ENCODE results near the gene C17orf75. TPM values are rescaled to one million over a fixed set of nuclear protein-coding genes. Genes with fewer than 3 reads are reported as not detected.

C17orf75 gene
- total RNA-seq, 1 donor from 2014 or later = 39.1 TPM

- Mint-ChIP-seq H3K4me1 (ENCODE audit: low read depth) (peaks cover 28% of the 10 kb centered on the region), H3K4me3 (ENCODE audit: low read depth) (peak overlapping the region; percentile 99), H3K9me3 (ENCODE audit: low read depth) (no peaks in the 10 kb centered on the region), H3K36me3 (ENCODE audit: insufficient read depth) (peaks cover 17% of the 10 kb centered on the region), H3K27ac (peak overlapping the region; percentile 100), H3K27me3 (no peaks in the 10 kb centered on the region)
- DNase-seq (ENCODE audit: low spot score, unreplicated experiment) = no peak
- TF ChIP-seq, protein P1, sequence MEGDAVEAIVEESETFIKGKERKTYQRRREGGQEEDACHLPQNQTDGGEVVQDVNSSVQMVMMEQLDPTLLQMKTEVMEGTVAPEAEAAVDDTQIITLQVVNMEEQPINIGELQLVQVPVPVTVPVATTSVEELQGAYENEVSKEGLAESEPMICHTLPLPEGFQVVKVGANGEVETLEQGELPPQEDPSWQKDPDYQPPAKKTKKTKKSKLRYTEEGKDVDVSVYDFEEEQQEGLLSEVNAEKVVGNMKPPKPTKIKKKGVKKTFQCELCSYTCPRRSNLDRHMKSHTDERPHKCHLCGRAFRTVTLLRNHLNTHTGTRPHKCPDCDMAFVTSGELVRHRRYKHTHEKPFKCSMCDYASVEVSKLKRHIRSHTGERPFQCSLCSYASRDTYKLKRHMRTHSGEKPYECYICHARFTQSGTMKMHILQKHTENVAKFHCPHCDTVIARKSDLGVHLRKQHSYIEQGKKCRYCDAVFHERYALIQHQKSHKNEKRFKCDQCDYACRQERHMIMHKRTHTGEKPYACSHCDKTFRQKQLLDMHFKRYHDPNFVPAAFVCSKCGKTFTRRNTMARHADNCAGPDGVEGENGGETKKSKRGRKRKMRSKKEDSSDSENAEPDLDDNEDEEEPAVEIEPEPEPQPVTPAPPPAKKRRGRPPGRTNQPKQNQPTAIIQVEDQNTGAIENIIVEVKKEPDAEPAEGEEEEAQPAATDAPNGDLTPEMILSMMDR (IDR thresholded peaks at IDR 0.05; ENCODE audit: unreplicated experiment) = no peak
Observed at GRCh38 chr17:32350666-32351418, 8.9 kb upstream of the C17orf75 start.

DNA sequence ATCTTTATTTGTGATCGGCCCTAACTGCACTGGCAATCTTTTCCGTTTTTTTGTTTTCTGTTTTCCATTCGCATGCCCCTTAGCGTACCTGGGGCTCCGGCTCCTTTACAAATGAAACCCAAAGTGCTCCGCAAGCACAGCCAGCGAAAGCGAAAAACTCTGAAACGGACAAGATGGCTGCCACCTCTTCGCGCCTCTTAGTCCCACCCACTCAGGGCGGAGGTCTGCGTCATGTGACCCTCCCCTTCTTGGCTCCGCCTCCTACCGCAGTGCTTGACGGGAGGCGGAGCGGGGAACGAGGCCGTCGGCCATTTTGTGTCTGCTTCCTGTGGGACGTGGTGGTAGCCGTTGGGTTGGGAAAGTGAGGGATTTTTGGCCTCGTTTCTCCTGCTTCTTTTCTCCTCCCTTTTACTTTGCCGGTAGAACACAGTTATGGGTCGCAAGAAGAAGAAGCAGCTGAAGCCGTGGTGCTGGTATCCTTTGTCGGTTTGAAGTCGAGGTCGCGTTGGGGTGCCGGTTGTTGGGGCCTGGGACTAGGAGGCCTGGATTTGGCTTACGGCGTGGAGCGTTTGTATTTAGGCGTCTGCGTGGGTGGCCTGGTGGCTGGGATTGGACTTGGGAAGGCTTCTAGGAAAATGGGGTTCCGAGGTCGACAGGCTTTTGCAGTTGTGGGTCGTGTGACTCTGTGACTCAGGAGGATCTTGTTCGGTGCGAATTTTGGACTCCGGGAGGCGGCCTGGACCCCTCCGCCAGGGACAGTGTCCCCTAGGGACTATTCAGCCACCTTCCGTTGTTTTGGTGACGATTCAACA is 8.1 kb upstream of the C17orf75 start, which contains the start of gene ZNF207:
ZNF207 (plus strand) TSS at position 304 of the 812 bp plus-strand sequence; CDS start at position 433, 129 bp downstream.
- H3K9me3 Mint-ChIP-seq (ENCODE audit: low read depth) = no peaks in the 10 kb centered on the region
- H3K27ac Mint-ChIP-seq = peak within 1 kb of the TSS; percentile 100
- TF ChIP-seq, protein P1 (IDR thresholded peaks at IDR 0.05; ENCODE audit: unreplicated experiment) = peak; percentile 8
- DNase-seq (ENCODE audit: low spot score, unreplicated experiment) = peak; percentile 85
- no peaks in the 10 kb centered on the region for H3K27me3 Mint-ChIP-seq
- peak within 1 kb of the TSS; percentile 99 for H3K4me3 Mint-ChIP-seq (ENCODE audit: low read depth)
- H3K36me3 Mint-ChIP-seq (ENCODE audit: insufficient read depth) = peaks cover 11% of the 10 kb centered on the region
- peaks cover 21% of the 10 kb centered on the region for H3K4me1 Mint-ChIP-seq (ENCODE audit: low read depth)

DNA sequence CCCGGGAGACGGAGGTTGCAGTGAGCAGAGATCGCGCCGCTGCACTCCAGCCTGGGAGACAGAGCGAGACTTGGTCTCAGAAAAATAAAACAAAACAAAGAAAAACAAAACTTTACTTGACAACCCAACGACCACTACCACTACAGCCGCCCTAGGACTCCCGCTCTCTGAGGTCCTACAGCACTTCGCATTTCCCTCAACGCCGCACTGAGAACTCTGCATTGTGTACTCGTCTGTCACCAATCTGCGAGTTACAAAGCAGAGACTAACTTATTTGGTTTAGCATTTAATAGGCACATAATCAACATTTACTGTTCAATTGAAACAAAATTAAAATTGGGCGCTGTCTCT is 7.5 kb upstream of the C17orf75 start:
- no peaks in the 10 kb centered on the region for H3K27me3 Mint-ChIP-seq
- TF ChIP-seq, protein P1 (IDR thresholded peaks at IDR 0.05; ENCODE audit: unreplicated experiment) = no peak
- H3K36me3 Mint-ChIP-seq (ENCODE audit: insufficient read depth) = peaks cover 8% of the 10 kb centered on the region
- H3K9me3 Mint-ChIP-seq (ENCODE audit: low read depth) = no peaks in the 10 kb centered on the region
- DNase-seq (ENCODE audit: low spot score, unreplicated experiment) = no peak
- peaks cover 17% of the 10 kb centered on the region for H3K4me1 Mint-ChIP-seq (ENCODE audit: low read depth)
- H3K27ac Mint-ChIP-seq = peak overlapping the region; percentile 100
- H3K4me3 Mint-ChIP-seq (ENCODE audit: low read depth) = peak overlapping the region; percentile 99

DNA sequence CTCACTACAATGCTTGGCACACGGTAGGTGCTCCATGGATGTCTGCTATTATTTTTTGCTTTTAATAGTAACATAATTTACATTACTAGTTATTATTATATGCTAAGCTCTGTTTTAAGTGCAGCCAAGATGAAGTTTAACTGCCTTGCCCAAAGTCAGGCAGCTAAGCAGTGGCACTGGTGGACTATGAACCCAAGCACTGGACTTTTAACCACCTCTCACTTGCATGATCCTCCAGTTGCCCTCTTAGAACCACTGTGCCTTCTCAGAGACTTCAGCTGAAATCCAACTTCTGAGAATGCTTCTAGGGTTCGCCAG is 6.5 kb upstream of the C17orf75 start:
- H3K4me1 Mint-ChIP-seq (ENCODE audit: low read depth) = peaks cover 15% of the 10 kb centered on the region
- no peaks in the 10 kb centered on the region for H3K9me3 Mint-ChIP-seq (ENCODE audit: low read depth)
- H3K36me3 Mint-ChIP-seq (ENCODE audit: insufficient read depth) = peaks cover 6% of the 10 kb centered on the region
- TF ChIP-seq, protein P1 (IDR thresholded peaks at IDR 0.05; ENCODE audit: unreplicated experiment) = no peak
- H3K27me3 Mint-ChIP-seq = no peaks in the 10 kb centered on the region
- no peak for DNase-seq (ENCODE audit: low spot score, unreplicated experiment)
- H3K27ac Mint-ChIP-seq = no peak overlapping the region
- peak overlapping the region; percentile 99 for H3K4me3 Mint-ChIP-seq (ENCODE audit: low read depth)

DNA sequence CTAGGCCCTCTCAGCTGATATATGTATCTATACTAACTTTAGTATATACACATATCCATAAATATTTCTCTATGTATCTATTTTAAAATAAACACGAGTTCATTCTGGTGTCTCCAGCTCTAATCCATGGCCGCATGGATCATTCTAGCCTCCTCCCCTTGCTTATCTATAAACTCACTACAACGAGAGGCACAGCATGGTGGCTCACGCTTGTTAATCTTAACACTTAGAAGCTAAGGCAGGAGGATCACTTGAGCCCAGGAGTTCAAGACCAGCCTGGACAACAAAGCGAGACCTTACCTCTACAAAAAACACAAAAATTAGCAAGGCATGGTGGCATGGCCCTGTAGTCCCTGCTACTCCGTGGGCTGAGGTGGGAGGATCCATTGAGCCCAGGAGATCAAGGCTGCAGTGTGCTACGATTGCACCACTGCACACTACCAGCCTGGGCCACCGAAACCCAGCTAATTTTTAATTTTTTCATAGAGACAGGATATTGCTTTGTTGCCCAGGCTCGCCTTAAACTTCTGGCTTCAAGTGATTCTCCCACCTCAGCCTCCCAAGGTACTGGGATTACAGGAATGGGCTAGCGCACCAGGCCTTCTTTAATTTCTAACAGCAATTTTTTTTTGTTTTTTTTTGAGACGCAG is 4.1 kb upstream of the C17orf75 start:
- Mint-ChIP-seq H3K36me3 (ENCODE audit: insufficient read depth) (peaks cover 3% of the 10 kb centered on the region), H3K27me3 (no peaks in the 10 kb centered on the region)
- TF ChIP-seq, protein P1 (IDR thresholded peaks at IDR 0.05; ENCODE audit: unreplicated experiment) = no peak

More for the DNA sequence above, 4.1 kb upstream of the C17orf75 start:
- H3K9me3 Mint-ChIP-seq (ENCODE audit: low read depth) = no peaks in the 10 kb centered on the region
- no peak overlapping the region for H3K4me3 Mint-ChIP-seq (ENCODE audit: low read depth)
- no peak overlapping the region for H3K27ac Mint-ChIP-seq
- H3K4me1 Mint-ChIP-seq (ENCODE audit: low read depth) = peaks cover 12% of the 10 kb centered on the region
- DNase-seq (ENCODE audit: low spot score, unreplicated experiment) = no peak

Data from progenitor cell of endocrine pancreas (in vitro differentiated cells).